ENCODE results near the gene IL18R1.

GRCh38 chr2:102442967-102443828 lies 87.6 kb downstream of the IL18R1 start:
- TF ChIP-seq CTCF (IDR thresholded peaks at IDR 0.05) (peak; percentile 65 to 82 (median 71)), EP300 (IDR thresholded peaks at IDR 0.05) (peak in 1 of 4 donors; percentile 65), POLR2A (IDR thresholded peaks at IDR 0.05) (no peak), POLR2AphosphoS5 (IDR thresholded peaks at IDR 0.05) (no peak)
